Astrocyte (in vitro differentiated cells and primary cell): Measurements from ENCODE around the gene PDE3A. TPM values are rescaled to one million over a fixed set of nuclear protein-coding genes. Genes with fewer than 3 reads are reported as not detected.

Experiments used
- DNase-seq: peaks from one replicate; pipeline ENCODE4 v3.0.0-alpha.2; 2010; ENCODE audit warnings: low read depth
- FAIRE-seq: peaks from 2 replicates; lab custom pipeline; 2011; peaks lifted over from hg19 to GRCh38; lab: Jason Lieb, UNC
- H2AFZ ChIP-seq: 2 replicates; pipeline ENCODE4 v1.6.0; 2012; ENCODE audit warnings: low read depth, low read length, inconsistent platforms
- H3K27ac ChIP-seq: 2 replicates; pipeline ENCODE4 v1.5.1; 2011; ENCODE audit warnings: low read depth, low read length, inconsistent platforms
- H3K27me3 ChIP-seq: 2 replicates; pipeline ENCODE4 v1.6.0; 2011; ENCODE audit warnings: low read length, inconsistent platforms; ENCODE audit not compliant: insufficient read depth
- H3K36me3 ChIP-seq: 2 replicates; pipeline ENCODE4 v1.5.1; 2011; ENCODE audit warnings: low read length, inconsistent platforms; ENCODE audit not compliant: insufficient read depth
- H3K4me1 ChIP-seq: 2 replicates; pipeline ENCODE4 v1.5.1; 2011; ENCODE audit warnings: low read length, inconsistent platforms; ENCODE audit not compliant: insufficient read depth
- H3K4me2 ChIP-seq: 2 replicates; pipeline ENCODE4 v1.6.0; 2012; ENCODE audit warnings: low read length, inconsistent platforms
- H3K4me3 ChIP-seq: 2 replicates; pipeline ENCODE4 v1.5.1; 2011; ENCODE audit warnings: low read depth, mild to moderate bottlenecking, low read length, inconsistent platforms; ENCODE audit not compliant: insufficient read depth
- H3K79me2 ChIP-seq: 2 replicates; pipeline ENCODE4 v1.6.0; 2012; ENCODE audit warnings: mild to moderate bottlenecking, low read length, inconsistent platforms; ENCODE audit not compliant: insufficient read depth
- H3K9ac ChIP-seq: 2 replicates; pipeline ENCODE4 v1.6.0; 2012; ENCODE audit warnings: mild to moderate bottlenecking, low read length, inconsistent platforms
- H3K9me3 ChIP-seq: 2 replicates; pipeline ENCODE4 v1.5.1; 2012; ENCODE audit warnings: low read depth, mild to moderate bottlenecking, low read length, inconsistent platforms; ENCODE audit not compliant: insufficient read depth
- H4K20me1 ChIP-seq: 2 replicates; pipeline ENCODE4 v1.6.0; 2012; ENCODE audit warnings: low read length, inconsistent platforms; ENCODE audit not compliant: insufficient read depth
- H3K27ac Mint-ChIP-seq: one replicate; pipeline ENCODE4 v1.8.0; 2021; ENCODE audit warnings: mild to moderate bottlenecking, mixed read lengths; ENCODE audit not compliant: unreplicated experiment
- H3K27me3 Mint-ChIP-seq: one replicate; pipeline ENCODE4 v1.8.0; 2021; ENCODE audit warnings: low read depth, mixed read lengths; ENCODE audit not compliant: unreplicated experiment
- H3K36me3 Mint-ChIP-seq: one replicate; pipeline ENCODE4 v1.8.0; 2021; ENCODE audit warnings: low read depth, mixed read lengths; ENCODE audit not compliant: unreplicated experiment
- H3K4me1 Mint-ChIP-seq: one replicate; pipeline ENCODE4 v1.8.0; 2021; ENCODE audit warnings: low read depth, mixed read lengths; ENCODE audit not compliant: unreplicated experiment
- H3K4me3 Mint-ChIP-seq: one replicate; pipeline ENCODE4 v1.8.0; 2021; ENCODE audit warnings: mild to moderate bottlenecking, moderate library complexity, mixed read lengths; ENCODE audit not compliant: unreplicated experiment
- H3K9me3 Mint-ChIP-seq: one replicate; pipeline ENCODE4 v1.8.0; 2021; ENCODE audit warnings: mild to moderate bottlenecking, mixed read lengths; ENCODE audit not compliant: unreplicated experiment
- EZH2 ChIP-seq: IDR thresholded peaks from 2 replicates; pipeline ENCODE4 v1.6.1; 2012; ENCODE audit warnings: mild to moderate bottlenecking, low read length, inconsistent platforms; ENCODE audit not compliant: insufficient read depth
- total RNA-seq: library from RNA; stranded (reverse); gene quantifications from 2 replicates; pipeline ENCODE4 v1.2.1, GENCODE V29; 2021
- TF ChIP-seq, protein P1 (sequence below): IDR thresholded peaks from 2 replicates; pipeline ENCODE4 v1.5.1; 2011; ENCODE audit warnings: low read depth, mild to moderate bottlenecking, inconsistent platforms, low read length, moderate library complexity; ENCODE audit not compliant: insufficient read depth

PDE3A gene
- total RNA-seq, 1 donor from 2014 or later, result 1.7 TPM

DNA sequence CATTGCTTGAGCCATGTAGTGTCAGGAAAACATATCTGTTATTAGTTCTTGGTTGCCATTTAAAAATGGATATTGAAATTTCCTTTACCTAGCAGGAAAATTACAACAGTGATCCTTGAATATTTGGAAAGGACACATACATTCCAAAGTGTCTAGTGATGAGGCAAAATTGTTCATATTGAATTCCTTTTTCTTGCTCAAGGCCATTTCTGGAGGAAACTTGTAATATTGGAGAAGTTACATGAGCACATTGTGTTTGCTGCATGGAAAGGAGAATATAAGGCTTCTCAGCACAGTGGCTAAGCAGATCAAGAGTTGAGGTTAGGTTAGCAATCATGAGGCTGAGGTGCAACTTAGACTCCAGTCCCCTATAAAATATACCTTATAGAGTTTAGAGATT is 121.9 kb downstream of the PDE3A start:
- no peak overlapping the region for H3K27ac ChIP-seq
- FAIRE-seq (no peak), DNase-seq (no peak)
- peaks cover 23% of the 10 kb centered on the region for H3K4me1 ChIP-seq
- no peak overlapping the region for H3K4me3 ChIP-seq
- H3K27me3 Mint-ChIP-seq, result peaks cover 2% of the 10 kb centered on the region
- H3K9me3 ChIP-seq, result no peaks in the 10 kb centered on the region
- no peaks in the 10 kb centered on the region for H3K79me2 ChIP-seq
- H3K4me2 ChIP-seq, result no peak overlapping the region
- no peaks in the 10 kb centered on the region for H3K36me3 Mint-ChIP-seq
- H3K4me1 Mint-ChIP-seq, result peaks cover 5% of the 10 kb centered on the region
- H3K4me3 Mint-ChIP-seq, result no peak overlapping the region
- no peaks in the 10 kb centered on the region for H3K27me3 ChIP-seq
- no peaks in the 10 kb centered on the region for H3K36me3 ChIP-seq
- no peak overlapping the region for H3K27ac Mint-ChIP-seq
- no peak overlapping the region for H2AFZ ChIP-seq
- H4K20me1 ChIP-seq, result no peaks in the 10 kb centered on the region
- no peaks in the 10 kb centered on the region for H3K9me3 Mint-ChIP-seq
- no peak overlapping the region for H3K9ac ChIP-seq
- no peak for TF ChIP-seq EZH2
- TF ChIP-seq, protein P1, sequence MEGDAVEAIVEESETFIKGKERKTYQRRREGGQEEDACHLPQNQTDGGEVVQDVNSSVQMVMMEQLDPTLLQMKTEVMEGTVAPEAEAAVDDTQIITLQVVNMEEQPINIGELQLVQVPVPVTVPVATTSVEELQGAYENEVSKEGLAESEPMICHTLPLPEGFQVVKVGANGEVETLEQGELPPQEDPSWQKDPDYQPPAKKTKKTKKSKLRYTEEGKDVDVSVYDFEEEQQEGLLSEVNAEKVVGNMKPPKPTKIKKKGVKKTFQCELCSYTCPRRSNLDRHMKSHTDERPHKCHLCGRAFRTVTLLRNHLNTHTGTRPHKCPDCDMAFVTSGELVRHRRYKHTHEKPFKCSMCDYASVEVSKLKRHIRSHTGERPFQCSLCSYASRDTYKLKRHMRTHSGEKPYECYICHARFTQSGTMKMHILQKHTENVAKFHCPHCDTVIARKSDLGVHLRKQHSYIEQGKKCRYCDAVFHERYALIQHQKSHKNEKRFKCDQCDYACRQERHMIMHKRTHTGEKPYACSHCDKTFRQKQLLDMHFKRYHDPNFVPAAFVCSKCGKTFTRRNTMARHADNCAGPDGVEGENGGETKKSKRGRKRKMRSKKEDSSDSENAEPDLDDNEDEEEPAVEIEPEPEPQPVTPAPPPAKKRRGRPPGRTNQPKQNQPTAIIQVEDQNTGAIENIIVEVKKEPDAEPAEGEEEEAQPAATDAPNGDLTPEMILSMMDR, result no peak

DNA sequence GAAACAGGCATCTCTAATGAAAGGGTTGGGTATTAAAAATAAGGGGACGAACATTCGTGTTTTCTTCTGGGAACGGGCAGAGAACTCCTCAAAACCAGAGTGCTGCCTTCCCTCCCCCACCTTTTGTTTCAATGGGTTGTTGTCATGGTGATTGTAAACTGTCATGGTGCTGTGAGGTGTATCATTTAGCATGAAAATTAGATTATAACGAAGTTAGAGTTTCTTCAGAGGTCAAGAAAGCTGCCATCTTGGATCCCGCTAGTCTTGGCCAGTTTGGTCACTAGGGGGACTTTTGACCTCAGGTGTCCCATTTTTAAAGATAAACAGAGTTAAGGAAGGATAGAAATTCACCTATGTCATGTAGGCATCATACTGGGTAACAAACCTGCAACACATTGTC is 123.0 kb downstream of the PDE3A start:
- H3K27me3 Mint-ChIP-seq, result no peaks in the 10 kb centered on the region
- no peak overlapping the region for H3K4me2 ChIP-seq
- H2AFZ ChIP-seq, result no peak overlapping the region
- peaks cover 23% of the 10 kb centered on the region for H3K4me1 ChIP-seq
- peaks cover 5% of the 10 kb centered on the region for H3K4me1 Mint-ChIP-seq
- H3K36me3 ChIP-seq, result no peaks in the 10 kb centered on the region
- no peak overlapping the region for H3K4me3 Mint-ChIP-seq
- no peaks in the 10 kb centered on the region for H3K79me2 ChIP-seq
- H3K4me3 ChIP-seq, result no peak overlapping the region
- FAIRE-seq, result no peak
- no peak overlapping the region for H3K27ac ChIP-seq
- H3K27me3 ChIP-seq, result no peaks in the 10 kb centered on the region
- no peaks in the 10 kb centered on the region for H3K9me3 Mint-ChIP-seq
- TF ChIP-seq, protein P1, result no peak
- TF ChIP-seq EZH2, result no peak
- H3K9me3 ChIP-seq, result no peaks in the 10 kb centered on the region
- no peaks in the 10 kb centered on the region for H3K36me3 Mint-ChIP-seq
- no peak overlapping the region for H3K27ac Mint-ChIP-seq
- no peak for DNase-seq
- no peak overlapping the region for H3K9ac ChIP-seq
- no peaks in the 10 kb centered on the region for H4K20me1 ChIP-seq

DNA sequence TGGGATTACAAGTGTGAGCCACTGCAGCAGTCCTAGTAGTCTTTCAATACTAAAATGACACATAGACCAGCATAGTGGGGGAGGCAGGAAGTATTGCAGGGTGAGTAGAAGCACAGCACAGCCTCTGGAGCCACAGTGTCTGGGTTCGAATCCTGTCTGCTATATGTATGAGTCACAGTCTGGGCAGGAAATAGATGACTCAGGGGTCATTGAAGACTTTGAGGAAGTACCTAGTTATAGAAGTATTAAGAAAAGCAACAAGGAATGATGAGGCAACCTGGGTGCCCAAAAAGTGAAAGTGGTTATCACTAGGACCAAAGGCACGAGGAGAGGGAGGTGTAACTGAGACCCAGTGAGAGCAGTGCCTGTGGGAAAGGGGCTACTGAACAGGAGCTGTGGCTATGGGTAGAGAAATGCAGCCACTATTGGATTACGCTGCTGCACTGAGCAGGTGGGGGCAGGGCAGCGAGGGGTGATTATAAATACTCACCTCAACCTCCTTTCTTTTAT is 124.0 kb downstream of the PDE3A start:
- Histone ChIP-seq H4K20me1 (no peaks in the 10 kb centered on the region), H3K27ac (peak overlapping the region; percentile 39), H3K4me2 (peak overlapping the region; percentile 34), H3K9me3 (no peaks in the 10 kb centered on the region), H3K4me1 (peaks cover 23% of the 10 kb centered on the region), H3K79me2 (no peaks in the 10 kb centered on the region), H3K4me3 (peak overlapping the region; percentile 1), H3K36me3 (no peaks in the 10 kb centered on the region), H2AFZ (no peak overlapping the region), H3K9ac (no peak overlapping the region), H3K27me3 (no peaks in the 10 kb centered on the region)
- Mint-ChIP-seq H3K36me3 (no peaks in the 10 kb centered on the region), H3K4me3 (no peak overlapping the region), H3K9me3 (no peaks in the 10 kb centered on the region), H3K27me3 (no peaks in the 10 kb centered on the region), H3K4me1 (peaks cover 5% of the 10 kb centered on the region), H3K27ac (peak overlapping the region; percentile 63)
- no peak for FAIRE-seq
- no peak for TF ChIP-seq EZH2
- TF ChIP-seq, protein P1, result no peak
- peak; percentile 58 for DNase-seq
